ENCODE data around the gene CNDP2. TPM values are rescaled to one million over a fixed set of nuclear protein-coding genes. Genes with fewer than 3 reads are reported as not detected.

The CNDP2 gene
- total and polyA plus RNA-seq, 2 donors from 2014 or later = 499 to 740 TPM

DNA sequence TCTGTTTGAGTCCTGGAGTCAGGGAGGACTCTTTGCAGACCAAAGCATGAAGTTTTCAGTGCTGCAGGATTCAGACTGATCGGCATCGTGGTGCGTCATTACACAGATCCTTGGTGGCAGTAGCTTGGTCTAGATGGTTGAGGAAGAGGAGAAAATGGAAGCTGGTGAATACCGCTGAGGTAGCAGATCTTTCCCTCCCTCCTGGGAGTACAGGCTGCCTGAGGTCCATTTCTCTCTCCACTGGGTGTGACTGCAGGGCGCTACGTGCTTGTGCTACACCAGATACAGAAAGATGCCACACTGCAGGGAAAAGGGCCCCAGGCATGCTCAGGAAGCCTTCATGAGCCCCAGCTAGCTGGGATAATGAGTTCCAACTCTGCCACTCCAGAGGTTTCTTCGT lies 34.9 kb downstream of the CNDP2 start:
- no peak overlapping the region for H3K4me3 ChIP-seq (ENCODE audit: low read length in 3 of 3)
- H3K9me3 ChIP-seq (ENCODE audit: control insufficient read depth in 2 of 3, insufficient read depth in 1 of 3, low read length in 3 of 3) = no peaks in the 10 kb centered on the region
- DNase-seq = peak in 2 of 5 donors; percentile 4 to 13
- intact Hi-C loops (cut with DNase I) = no loop called here
- H3K27ac ChIP-seq (ENCODE audit: low read depth in 2 of 2, low read length in 2 of 2) = no peak overlapping the region
- H3K4me1 ChIP-seq (ENCODE audit: control insufficient read depth in 2 of 3, insufficient read depth in 2 of 3, low read depth in 1 of 3, low read length in 3 of 3) = peaks cover 0 to 6% (median 3%) of the 10 kb centered on the region in 3 donors
- no peak for TF ChIP-seq CTCF (IDR thresholded peaks at IDR 0.05; ENCODE audit: borderline replicate concordance, extremely low read depth, insufficient read depth)
- no peaks in the 10 kb centered on the region for H3K36me3 ChIP-seq (ENCODE audit: control insufficient read depth in 2 of 3, insufficient read depth in 3 of 3, low read length in 3 of 3)
- FAIRE-seq = no peak
- no peaks in the 10 kb centered on the region for H3K27me3 ChIP-seq (ENCODE audit: control insufficient read depth, insufficient read depth, low read length)
- no peak overlapping the region for H3K9ac ChIP-seq (ENCODE audit: low read length in 3 of 3)

DNA sequence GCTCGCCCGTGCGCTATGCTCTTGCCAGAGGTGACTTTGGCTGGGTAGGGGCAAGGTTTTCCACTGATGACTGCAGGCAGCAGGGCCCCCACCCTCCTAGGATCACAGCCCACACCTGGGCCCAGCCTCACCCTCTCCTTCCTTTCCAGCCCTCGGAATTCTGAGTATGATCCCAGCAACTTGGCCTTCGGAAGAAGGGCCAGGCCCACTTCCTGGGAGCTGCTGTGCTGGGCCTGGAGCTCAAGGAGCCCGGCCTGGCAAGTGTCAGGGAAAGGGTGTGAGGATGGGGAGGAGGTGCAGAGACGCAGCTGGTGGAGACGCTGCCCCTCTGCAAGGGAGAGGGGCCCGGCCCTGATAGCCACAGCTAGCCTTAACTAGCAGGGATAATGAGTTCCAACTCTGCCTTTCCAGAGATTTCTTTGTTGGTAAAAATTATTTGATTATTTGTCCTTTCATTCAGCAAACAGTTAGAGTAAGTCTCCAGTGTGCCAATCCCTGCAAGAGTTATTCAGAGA lies 36.4 kb downstream of the CNDP2 start:
- H3K27me3 ChIP-seq (ENCODE audit: control insufficient read depth, insufficient read depth, low read length) = no peaks in the 10 kb centered on the region
- H3K36me3 ChIP-seq (ENCODE audit: control insufficient read depth in 2 of 3, insufficient read depth in 3 of 3, low read length in 3 of 3) = no peaks in the 10 kb centered on the region
- intact Hi-C loops (cut with DNase I) = no loop called here
- no peak for TF ChIP-seq CTCF (IDR thresholded peaks at IDR 0.05; ENCODE audit: borderline replicate concordance, extremely low read depth, insufficient read depth)
- no peak overlapping the region for H3K27ac ChIP-seq (ENCODE audit: low read depth in 2 of 2, low read length in 2 of 2)
- no peak for FAIRE-seq
- no peak overlapping the region for H3K9ac ChIP-seq (ENCODE audit: low read length in 3 of 3)
- no peaks in the 10 kb centered on the region for H3K9me3 ChIP-seq (ENCODE audit: control insufficient read depth in 2 of 3, insufficient read depth in 1 of 3, low read length in 3 of 3)
- H3K4me1 ChIP-seq (ENCODE audit: control insufficient read depth in 2 of 3, insufficient read depth in 2 of 3, low read depth in 1 of 3, low read length in 3 of 3) = no peaks in the 10 kb centered on the region
- peak in 2 of 5 donors; percentile 15 to 52 for DNase-seq
- no peak overlapping the region for H3K4me3 ChIP-seq (ENCODE audit: low read length in 3 of 3)

DNA sequence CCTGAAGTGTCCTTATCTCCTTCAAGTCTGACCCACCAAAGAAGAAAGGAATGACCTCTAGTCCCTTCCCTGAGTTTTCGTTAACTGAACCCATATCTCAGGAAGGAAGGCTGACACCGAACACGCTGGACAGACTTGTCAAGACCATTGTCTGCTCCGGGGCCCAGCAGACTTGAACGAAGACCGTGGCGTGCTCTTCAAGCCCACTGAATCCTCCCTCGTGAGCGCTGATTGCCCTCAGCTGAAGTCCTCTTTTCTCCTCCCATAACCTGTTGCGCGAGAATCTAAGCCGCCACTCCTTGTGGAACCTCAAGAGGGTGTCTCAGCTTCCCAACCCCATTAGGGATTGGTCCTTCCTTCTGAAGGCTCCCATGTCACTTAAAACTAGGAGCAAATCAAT lies 37.5 kb downstream of the CNDP2 start:
- intact Hi-C loops (cut with DNase I) = no loop called here
- FAIRE-seq (no peak), DNase-seq (peak in 2 of 5 donors; percentile 20 to 24)
- Histone ChIP-seq H3K4me1 (ENCODE audit: control insufficient read depth in 2 of 3, insufficient read depth in 2 of 3, low read depth in 1 of 3, low read length in 3 of 3) (no peaks in the 10 kb centered on the region), H3K4me3 (ENCODE audit: low read length in 3 of 3) (no peak overlapping the region), H3K27ac (ENCODE audit: low read depth in 2 of 2, low read length in 2 of 2) (no peak overlapping the region), H3K27me3 (ENCODE audit: control insufficient read depth, insufficient read depth, low read length) (no peaks in the 10 kb centered on the region), H3K9me3 (ENCODE audit: control insufficient read depth in 2 of 3, insufficient read depth in 1 of 3, low read length in 3 of 3) (no peaks in the 10 kb centered on the region), H3K36me3 (ENCODE audit: control insufficient read depth in 2 of 3, insufficient read depth in 3 of 3, low read length in 3 of 3) (no peaks in the 10 kb centered on the region), H3K9ac (ENCODE audit: low read length in 3 of 3) (no peak overlapping the region)
- TF ChIP-seq CTCF (IDR thresholded peaks at IDR 0.05; ENCODE audit: borderline replicate concordance, extremely low read depth, insufficient read depth) = no peak

Measured in kidney (tissue), 14 donors.